ENCODE results near the gene FGF4.

FGF4 gene

GRCh38 chr11:69750875-69751597 is 24.1 kb downstream of the FGF4 start:
- CTCF ChIA-PET = no interaction called here
- 76% methylated on average over 9 of the region's 11 CpGs for WGBS (ENCODE audit: insufficient coverage)
- H3K4me1 ChIP-seq (ENCODE audit: control extremely low read depth in 1 of 4, control insufficient read depth in 4 of 4, insufficient read depth in 4 of 4, low read length in 3 of 4) = no peaks in the 10 kb centered on the region
- POLR2A ChIA-PET = no interaction called here
- no peaks in the 10 kb centered on the region for H3K36me3 ChIP-seq (ENCODE audit: control insufficient read depth in 4 of 4, insufficient read depth in 4 of 4, low read length in 3 of 4)
- DNase-seq = no peak
- peaks cover 0 to 1% (median 0%) of the 10 kb centered on the region in 5 experiments for H3K9me3 ChIP-seq (ENCODE audit: control extremely low read depth in 1 of 5, control insufficient read depth in 4 of 5, insufficient read depth in 2 of 5, low read depth in 1 of 5, low read length in 4 of 5)
- peaks cover 0 to 49% (median 8%) of the 10 kb centered on the region in 5 experiments for H3K27me3 ChIP-seq (replicated peaks in 2 of 5; ENCODE audit: control insufficient read depth in 4 of 5, insufficient read depth in 5 of 5, low read length in 4 of 5)
- H3K4me3 ChIP-seq (ENCODE audit: control insufficient read depth in 1 of 7, extremely low read depth in 1 of 7, insufficient read depth in 4 of 7, low read depth in 2 of 7, low read length in 6 of 7) = no peak overlapping the region
- H3K27ac ChIP-seq (ENCODE audit: insufficient read depth in 1 of 2, low read depth in 1 of 2, low read length in 2 of 2, poor library complexity in 1 of 2, severe bottlenecking in 2 of 2) = no peak overlapping the region

GRCh38 chr11:69750108-69750850 is 24.9 kb downstream of the FGF4 start:
- CTCF ChIA-PET = no interaction called here
- peaks cover 0 to 53% (median 8%) of the 10 kb centered on the region in 5 experiments for H3K27me3 ChIP-seq (replicated peaks in 2 of 5; ENCODE audit: control insufficient read depth in 4 of 5, insufficient read depth in 5 of 5, low read length in 4 of 5)

GRCh38 chr11:69748637-69749036 is 26.5 kb downstream of the FGF4 start:
- Histone ChIP-seq H3K9me3 (ENCODE audit: control extremely low read depth in 1 of 5, control insufficient read depth in 4 of 5, insufficient read depth in 2 of 5, low read depth in 1 of 5, low read length in 4 of 5) (no peaks in the 10 kb centered on the region), H3K27ac (ENCODE audit: insufficient read depth in 1 of 2, low read depth in 1 of 2, low read length in 2 of 2, poor library complexity in 1 of 2, severe bottlenecking in 2 of 2) (no peak overlapping the region), H3K4me1 (ENCODE audit: control extremely low read depth in 1 of 4, control insufficient read depth in 4 of 4, insufficient read depth in 4 of 4, low read length in 3 of 4) (no peaks in the 10 kb centered on the region), H3K4me3 (ENCODE audit: control insufficient read depth in 1 of 7, extremely low read depth in 1 of 7, insufficient read depth in 4 of 7, low read depth in 2 of 7, low read length in 6 of 7) (no peak overlapping the region), H3K36me3 (ENCODE audit: control insufficient read depth in 4 of 4, insufficient read depth in 4 of 4, low read length in 3 of 4) (no peaks in the 10 kb centered on the region), H3K27me3 (replicated peaks in 2 of 5; ENCODE audit: control insufficient read depth in 4 of 5, insufficient read depth in 5 of 5, low read length in 4 of 5) (peaks cover 0 to 53% (median 5%) of the 10 kb centered on the region in 5 experiments)
- CTCF ChIA-PET = no interaction called here
- WGBS (ENCODE audit: insufficient coverage) = 100% methylated on average over 4 of the region's 11 CpGs
- DNase-seq = no peak
- POLR2A ChIA-PET = no interaction called here

More at GRCh38 chr11:69750108-69750850, 24.9 kb downstream of the FGF4 start:
- POLR2A ChIA-PET = no interaction called here
- no peak for DNase-seq
- Histone ChIP-seq H3K4me3 (ENCODE audit: control insufficient read depth in 1 of 7, extremely low read depth in 1 of 7, insufficient read depth in 4 of 7, low read depth in 2 of 7, low read length in 6 of 7) (no peak overlapping the region), H3K36me3 (ENCODE audit: control insufficient read depth in 4 of 4, insufficient read depth in 4 of 4, low read length in 3 of 4) (no peaks in the 10 kb centered on the region), H3K27ac (ENCODE audit: insufficient read depth in 1 of 2, low read depth in 1 of 2, low read length in 2 of 2, poor library complexity in 1 of 2, severe bottlenecking in 2 of 2) (no peak overlapping the region), H3K9me3 (ENCODE audit: control extremely low read depth in 1 of 5, control insufficient read depth in 4 of 5, insufficient read depth in 2 of 5, low read depth in 1 of 5, low read length in 4 of 5) (no peaks in the 10 kb centered on the region), H3K4me1 (ENCODE audit: control extremely low read depth in 1 of 4, control insufficient read depth in 4 of 4, insufficient read depth in 4 of 4, low read length in 3 of 4) (no peaks in the 10 kb centered on the region)
- 84% methylated on average over 9 of the region's 11 CpGs for WGBS (ENCODE audit: insufficient coverage)

GRCh38 chr11:69746752-69747742 is 28.1 kb downstream of the FGF4 start:
- 78% methylated on average over 26 of the region's 29 CpGs for WGBS (ENCODE audit: insufficient coverage)
- H3K4me3 ChIP-seq (ENCODE audit: control insufficient read depth in 1 of 7, extremely low read depth in 1 of 7, insufficient read depth in 4 of 7, low read depth in 2 of 7, low read length in 6 of 7) = no peak overlapping the region
- H3K27ac ChIP-seq (ENCODE audit: insufficient read depth in 1 of 2, low read depth in 1 of 2, low read length in 2 of 2, poor library complexity in 1 of 2, severe bottlenecking in 2 of 2) = no peak overlapping the region
- no peaks in the 10 kb centered on the region for H3K4me1 ChIP-seq (ENCODE audit: control extremely low read depth in 1 of 4, control insufficient read depth in 4 of 4, insufficient read depth in 4 of 4, low read length in 3 of 4)
- peaks cover 0 to 50% (median 6%) of the 10 kb centered on the region in 5 experiments for H3K27me3 ChIP-seq (replicated peaks in 2 of 5; ENCODE audit: control insufficient read depth in 4 of 5, insufficient read depth in 5 of 5, low read length in 4 of 5)
- H3K36me3 ChIP-seq (ENCODE audit: control insufficient read depth in 4 of 4, insufficient read depth in 4 of 4, low read length in 3 of 4) = no peaks in the 10 kb centered on the region
- ChIA-PET CTCF (no interaction called here), POLR2A (no interaction called here)
- DNase-seq = no peak
- H3K9me3 ChIP-seq (ENCODE audit: control extremely low read depth in 1 of 5, control insufficient read depth in 4 of 5, insufficient read depth in 2 of 5, low read depth in 1 of 5, low read length in 4 of 5) = no peaks in the 10 kb centered on the region

- Histone ChIP-seq H3K36me3 (ENCODE audit: control insufficient read depth in 4 of 4, insufficient read depth in 4 of 4, low read length in 3 of 4) (no peaks in the 10 kb centered on the region), H3K4me1 (ENCODE audit: control extremely low read depth in 1 of 4, control insufficient read depth in 4 of 4, insufficient read depth in 4 of 4, low read length in 3 of 4) (no peaks in the 10 kb centered on the region), H3K27me3 (replicated peaks in 2 of 5; ENCODE audit: control insufficient read depth in 4 of 5, insufficient read depth in 5 of 5, low read length in 4 of 5) (peaks cover 0 to 48% (median 6%) of the 10 kb centered on the region in 5 experiments), H3K9me3 (ENCODE audit: control extremely low read depth in 1 of 5, control insufficient read depth in 4 of 5, insufficient read depth in 2 of 5, low read depth in 1 of 5, low read length in 4 of 5) (no peaks in the 10 kb centered on the region), H3K4me3 (ENCODE audit: control insufficient read depth in 1 of 7, extremely low read depth in 1 of 7, insufficient read depth in 4 of 7, low read depth in 2 of 7, low read length in 6 of 7) (no peak overlapping the region), H3K27ac (ENCODE audit: insufficient read depth in 1 of 2, low read depth in 1 of 2, low read length in 2 of 2, poor library complexity in 1 of 2, severe bottlenecking in 2 of 2) (no peak overlapping the region)
- DNase-seq = no peak
- ChIA-PET POLR2A (no interaction called here), CTCF (no interaction called here)
- WGBS (ENCODE audit: insufficient coverage) = 87% methylated on average over 8 of the region's 8 CpGs
These were observed 29.0 kb downstream of the FGF4 start for GRCh38 chr11:69746140-69746539.

GRCh38 chr11:69745201-69745600 is 29.9 kb downstream of the FGF4 start:
- H3K4me1 ChIP-seq (ENCODE audit: control extremely low read depth in 1 of 4, control insufficient read depth in 4 of 4, insufficient read depth in 4 of 4, low read length in 3 of 4) = no peaks in the 10 kb centered on the region
- no peak overlapping the region for H3K27ac ChIP-seq (ENCODE audit: insufficient read depth in 1 of 2, low read depth in 1 of 2, low read length in 2 of 2, poor library complexity in 1 of 2, severe bottlenecking in 2 of 2)
- CTCF ChIA-PET = no interaction called here
- H3K4me3 ChIP-seq (ENCODE audit: control insufficient read depth in 1 of 7, extremely low read depth in 1 of 7, insufficient read depth in 4 of 7, low read depth in 2 of 7, low read length in 6 of 7) = no peak overlapping the region
- DNase-seq = no peak
- H3K9me3 ChIP-seq (ENCODE audit: control extremely low read depth in 1 of 5, control insufficient read depth in 4 of 5, insufficient read depth in 2 of 5, low read depth in 1 of 5, low read length in 4 of 5) = no peaks in the 10 kb centered on the region
- peaks cover 0 to 42% (median 6%) of the 10 kb centered on the region in 5 experiments for H3K27me3 ChIP-seq (replicated peaks in 2 of 5; ENCODE audit: control insufficient read depth in 4 of 5, insufficient read depth in 5 of 5, low read length in 4 of 5)
- 91% methylated on average over 10 of the region's 10 CpGs for WGBS (ENCODE audit: insufficient coverage)
- H3K36me3 ChIP-seq (ENCODE audit: control insufficient read depth in 4 of 4, insufficient read depth in 4 of 4, low read length in 3 of 4) = no peaks in the 10 kb centered on the region
- POLR2A ChIA-PET = no interaction called here
